Cardiac septum (tissue), 1 donor: ENCODE results near the gene AREL1. TPM values are rescaled to one million over a fixed set of nuclear protein-coding genes. Genes with fewer than 3 reads are reported as not detected.
"Not testable (repeated sequence)": the region's sequence is repeated elsewhere in the genome, so short reads cannot be mapped to it uniquely, and the experiment has no call there.

Source experiments
- DNase-seq: peaks from one replicate; pipeline ENCODE4 v3.0.0-alpha.2; 2020; ENCODE audit warnings: low spot score
- intact Hi-C: fragments of 100-400 bp; cut with DNase I; formaldehyde crosslinking; loops from one replicate; pipeline ENCODE4 v1.14.0; 2022
- long read RNA-seq: library from polyadenylated mRNA; unstranded; transcript quantifications from one replicate; pipeline ENCODE4 v2.0.0, GENCODE V29; 2021
- total RNA-seq: library from RNA; stranded (reverse); fragmentation: NEBNext Ultra II Directional; extraction: Animal tissue kit (Norgen Biotek cat#: 25700); gene quantifications from one replicate; pipeline ENCODE4 v1.2.1, GENCODE V29; 2021
- donor health status: DM: no; HTN: no; CAD: no.

AREL1 gene
- 21.2 TPM for total RNA-seq
- long read RNA-seq, full-length matches to known transcripts: 1 of 19 reads
- long read RNA-seq, partial matches to known transcripts: 11 of 19 reads
- long read RNA-seq, other reads (novel, unspliced or antisense): 7 of 19 reads

- peak; percentile 92 for DNase-seq
- intact Hi-C loops: loop anchor here (2.0 to 5.0 kb wide), 2 partner anchors 50 to 100 kb away; partner anchors contain the start of genes LTBP2 and YLPM1
These were observed at the start of gene AREL1, which contains the start of gene FCF1 for GRCh38 chr14:74712499-74713394. Gene AREL1 (minus strand): TSS chr14:74713080. CDS start chr14:74685615, 27,465 bp downstream. Gene FCF1 (plus strand): TSS chr14:74713144. CDS start chr14:74713198, 54 bp downstream.

GRCh38 chr14:74758505-74758904, 45.6 kb upstream of the AREL1 start:
- intact Hi-C loops, DNase-seq: not testable (repeated sequence)

GRCh38 chr14:74756326-74756725, 43.4 kb upstream of the AREL1 start:
- DNase-seq: no peak
- intact Hi-C loops: no loop called here

- no peak for DNase-seq
- intact Hi-C loops: no loop called here
These were observed 42.0 kb upstream of the AREL1 start for GRCh38 chr14:74754899-74755298.

GRCh38 chr14:74754157-74754556, 41.3 kb upstream of the AREL1 start:
- DNase-seq: no peak
- intact Hi-C loops: no loop called here

GRCh38 chr14:74747237-74747636, 34.4 kb upstream of the AREL1 start:
- no peak for DNase-seq
- intact Hi-C loops: no loop called here

GRCh38 chr14:74739293-74740030, 26.6 kb upstream of the AREL1 start:
- no peak for DNase-seq
- intact Hi-C loops: no loop called here

- no peak for DNase-seq
- intact Hi-C loops: no loop called here
These were observed 25.0 kb upstream of the AREL1 start for GRCh38 chr14:74737753-74738325.

GRCh38 chr14:74735125-74735524, 22.2 kb upstream of the AREL1 start:
- no peak for DNase-seq
- intact Hi-C loops: no loop called here

- intact Hi-C loops: no loop called here
- no peak for DNase-seq
These were observed 20.3 kb upstream of the AREL1 start for GRCh38 chr14:74733221-74733620.

- intact Hi-C loops: no loop called here
- DNase-seq: no peak
These were observed 19.5 kb upstream of the AREL1 start for GRCh38 chr14:74732387-74732786.

- DNase-seq: no peak
- intact Hi-C loops: no loop called here
These were observed 10.3 kb upstream of the AREL1 start for GRCh38 chr14:74723134-74723533.

- intact Hi-C loops: no loop called here
- no peak for DNase-seq
These were observed 7.6 kb upstream of the AREL1 start for GRCh38 chr14:74720526-74720925.

GRCh38 chr14:74713395-74713735, 485 bp upstream of the AREL1 start:
- intact Hi-C loops: loop anchor here (2.0 to 5.0 kb wide), 2 partner anchors 49 to 101 kb away; partner anchors contain the start of genes LTBP2 and YLPM1

GRCh38 chr14:74711651-74712050, 1.2 kb downstream of the AREL1 start:
- intact Hi-C loops: loop anchor here (2.0 to 5.0 kb wide), 2 partner anchors 51 to 99 kb away; partner anchors contain the start of genes LTBP2 and YLPM1
- no peak for DNase-seq

More at GRCh38 chr14:74713395-74713735, 485 bp upstream of the AREL1 start:
- no peak for DNase-seq

GRCh38 chr14:74710480-74710879, 2.4 kb downstream of the AREL1 start:
- intact Hi-C loops: loop anchor here (5.0 kb wide), 1 partner anchor 98 kb away; the partner anchor contains the start of gene LTBP2
- no peak for DNase-seq

- no peak for DNase-seq
- intact Hi-C loops: no loop called here
These were observed 7.0 kb downstream of the AREL1 start for GRCh38 chr14:74705613-74706500.

- no peak for DNase-seq
- intact Hi-C loops: no loop called here
These were observed 8.2 kb downstream of the AREL1 start for GRCh38 chr14:74704656-74705055.

GRCh38 chr14:74703043-74703442, 9.8 kb downstream of the AREL1 start:
- DNase-seq: no peak
- intact Hi-C loops: no loop called here
